ENCODE results near the gene TPR. TPM values are rescaled to one million over a fixed set of nuclear protein-coding genes. Genes with fewer than 3 reads are reported as not detected.

The TPR gene
- total RNA-seq, 2 experiments from 2014 or later, result 116 to 120 TPM

DNA sequence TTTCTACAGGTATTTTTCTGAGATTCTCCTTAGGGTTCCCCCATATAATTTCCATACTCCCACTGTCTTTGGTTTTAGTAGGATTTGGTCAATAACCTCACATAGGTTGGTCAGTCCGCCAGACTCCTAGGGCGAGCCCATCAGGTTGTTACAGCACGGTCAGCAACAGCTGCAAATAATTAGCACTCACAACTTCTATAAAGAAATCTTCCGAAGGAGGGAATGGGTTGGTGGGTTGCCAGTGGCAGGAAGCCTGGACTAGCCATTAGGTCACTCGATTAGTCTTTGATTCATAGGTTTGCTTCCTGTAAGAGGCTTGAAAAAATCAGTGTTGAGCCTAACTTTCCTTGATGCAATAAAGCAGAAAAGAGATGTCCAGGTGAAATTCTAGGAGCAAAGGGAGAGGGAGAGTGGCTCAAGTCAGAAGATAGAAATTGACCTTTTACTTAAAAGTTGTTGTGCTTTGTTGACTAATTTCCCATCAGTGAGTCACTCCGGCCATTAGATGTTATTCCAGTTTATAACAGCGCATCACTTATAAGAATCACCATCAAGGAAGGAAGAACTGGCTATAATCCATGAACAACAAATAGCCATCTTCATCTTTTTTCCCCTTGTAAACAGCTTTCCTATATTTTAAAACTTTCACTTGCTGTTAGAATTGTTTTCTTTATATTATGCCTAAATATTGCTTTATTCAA is 88.3 kb downstream of the TPR start:
- no peak overlapping the region for H3K4me3 Mint-ChIP-seq
- no peaks in the 10 kb centered on the region for H3K27me3 Mint-ChIP-seq

DNA sequence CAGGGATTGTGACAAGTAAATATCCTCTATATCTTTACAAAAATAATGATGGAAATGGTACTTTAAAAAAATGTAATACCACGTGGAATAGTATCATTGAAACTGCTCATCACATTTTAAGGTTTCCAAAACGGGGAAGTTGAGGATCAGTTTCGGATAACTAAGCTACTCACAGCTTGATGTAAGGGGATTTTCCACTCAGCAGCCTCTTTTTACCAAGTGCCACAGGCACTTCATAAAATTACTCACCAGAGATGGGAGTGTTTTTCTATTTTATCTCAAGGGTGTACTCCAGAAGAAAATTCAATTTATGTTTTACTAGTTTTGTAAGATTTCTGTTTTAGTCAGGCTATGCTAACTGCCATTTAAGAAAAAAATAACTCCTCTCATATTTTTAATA is 91.7 kb downstream of the TPR start:
- Mint-ChIP-seq H3K4me3 (no peak overlapping the region), H3K36me3 (no peaks in the 10 kb centered on the region), H3K27ac (no peak overlapping the region), H3K27me3 (no peaks in the 10 kb centered on the region), H3K9me3 (peaks cover under 1% of the 10 kb centered on the region), H3K4me1 (peaks cover 16% of the 10 kb centered on the region)
- DNase-seq, result no peak

More for the DNA sequence above, 88.3 kb downstream of the TPR start:
- H3K4me1 Mint-ChIP-seq, result peaks cover 34% of the 10 kb centered on the region
- H3K36me3 Mint-ChIP-seq, result no peaks in the 10 kb centered on the region
- peaks cover 2% of the 10 kb centered on the region for H3K9me3 Mint-ChIP-seq
- H3K27ac Mint-ChIP-seq, result no peak overlapping the region
- DNase-seq, result no peak

DNA sequence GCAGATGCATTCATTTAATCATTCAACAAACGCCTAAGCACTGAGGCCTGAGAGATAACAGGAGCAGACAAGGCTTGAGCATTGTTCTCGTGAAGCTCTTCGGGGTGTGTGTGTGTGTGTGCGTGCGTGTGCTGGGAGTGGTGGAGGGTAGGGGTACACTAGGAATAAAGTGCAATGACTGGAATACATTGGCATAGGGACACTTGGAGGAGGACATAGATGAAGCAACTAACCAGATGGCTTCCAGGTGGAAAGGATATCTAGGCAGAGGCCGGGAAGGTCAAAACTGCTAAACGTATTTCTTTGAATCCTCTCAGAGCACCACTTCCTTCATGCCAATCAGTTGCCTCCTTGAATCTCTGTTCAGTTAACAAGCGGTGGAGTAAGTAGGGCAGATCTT is 92.6 kb downstream of the TPR start:
- H3K4me1 Mint-ChIP-seq, result peaks cover 9% of the 10 kb centered on the region
- H3K27me3 Mint-ChIP-seq, result no peaks in the 10 kb centered on the region
- H3K4me3 Mint-ChIP-seq, result no peak overlapping the region
- H3K36me3 Mint-ChIP-seq, result no peaks in the 10 kb centered on the region
- DNase-seq, result no peak
- no peaks in the 10 kb centered on the region for H3K9me3 Mint-ChIP-seq
- H3K27ac Mint-ChIP-seq, result no peak overlapping the region

DNA sequence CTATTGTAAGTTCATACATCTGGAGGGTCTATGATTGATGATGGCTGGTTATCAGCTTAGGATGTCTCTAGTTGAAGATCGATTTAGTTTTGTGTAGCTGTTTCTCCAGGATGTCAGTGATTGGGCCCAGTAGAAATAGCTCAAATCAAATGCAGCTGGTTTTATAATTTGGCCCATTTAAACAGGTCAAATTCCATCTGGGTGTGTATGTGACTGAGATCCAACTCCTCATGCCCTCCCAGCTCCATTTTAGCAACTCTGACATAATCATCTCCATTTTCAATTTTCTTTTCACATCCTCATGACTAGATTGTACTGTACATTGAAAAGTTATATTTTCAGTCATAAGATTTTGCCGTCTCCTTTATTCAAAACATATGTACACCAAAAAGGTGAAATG is 99.2 kb downstream of the TPR start:
- no peak overlapping the region for H3K27ac Mint-ChIP-seq
- no peak for DNase-seq
- H3K27me3 Mint-ChIP-seq, result no peaks in the 10 kb centered on the region
- no peak overlapping the region for H3K4me3 Mint-ChIP-seq
- no peaks in the 10 kb centered on the region for H3K36me3 Mint-ChIP-seq
- no peaks in the 10 kb centered on the region for H3K4me1 Mint-ChIP-seq
- H3K9me3 Mint-ChIP-seq, result no peaks in the 10 kb centered on the region

DNA sequence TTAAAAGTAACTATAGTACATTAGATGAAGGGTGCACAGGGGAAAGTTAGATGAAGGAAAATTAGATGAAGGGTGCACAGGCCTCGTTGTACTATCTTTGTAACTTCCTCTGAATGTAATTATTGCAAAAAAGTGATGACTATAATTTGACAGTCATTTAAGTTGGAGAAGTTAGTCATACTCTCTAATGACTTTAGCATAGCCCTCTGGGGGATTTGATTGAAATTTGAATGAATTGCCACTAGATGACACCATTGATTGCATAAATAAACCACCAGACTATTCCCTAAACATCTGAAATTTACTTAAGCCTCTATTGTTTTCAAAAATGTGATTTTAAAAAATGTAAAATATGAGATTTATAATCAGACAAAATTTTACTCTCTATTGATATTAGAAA is 102.6 kb downstream of the TPR start:
- Mint-ChIP-seq H3K4me1 (no peaks in the 10 kb centered on the region), H3K9me3 (no peaks in the 10 kb centered on the region), H3K36me3 (no peaks in the 10 kb centered on the region), H3K27ac (no peak overlapping the region), H3K27me3 (no peaks in the 10 kb centered on the region), H3K4me3 (no peak overlapping the region)
- DNase-seq, result no peak

DNA sequence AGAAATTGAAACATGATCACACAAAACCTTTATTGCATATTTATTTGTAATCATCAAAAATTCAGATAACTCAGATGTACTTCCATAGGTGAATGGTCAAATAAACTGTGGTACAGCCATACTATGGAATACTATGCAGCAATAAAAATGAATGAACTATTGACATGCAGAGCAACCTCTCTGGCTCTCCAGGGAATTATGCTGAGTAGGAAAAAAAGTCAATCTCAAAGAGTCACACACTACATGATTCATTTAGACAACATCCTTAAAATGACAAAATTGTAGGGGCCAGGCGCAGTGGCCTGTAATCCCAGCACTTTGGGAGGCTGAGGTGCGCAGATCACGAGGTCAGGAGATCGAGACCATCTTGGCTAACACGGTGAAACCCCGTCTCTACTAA is 104.0 kb downstream of the TPR start:
- H3K4me3 Mint-ChIP-seq, result no peak overlapping the region
- H3K9me3 Mint-ChIP-seq, result no peaks in the 10 kb centered on the region
- H3K27me3 Mint-ChIP-seq, result no peaks in the 10 kb centered on the region
- H3K4me1 Mint-ChIP-seq, result no peaks in the 10 kb centered on the region
- H3K27ac Mint-ChIP-seq, result no peak overlapping the region
- no peaks in the 10 kb centered on the region for H3K36me3 Mint-ChIP-seq
- DNase-seq, result no peak

Other genes starting within 250 kb of the TPR start
- gene PRG4, start 79.0 kb downstream of the TPR start, total RNA-seq, result not detected
- 10 to 100 TPM; 15.9 to 16.0 TPM for gene ODR4, start 585 bp upstream of the TPR start, total RNA-seq
- not detected for gene PDC, start 85.9 kb upstream of the TPR start, total RNA-seq